Activated T-helper 1 cell treated with anti-CD3 and anti-CD28 coated beads, Interleukin-2, amount 50 U/mL, for 16 hours (primary cell): ENCODE measurements around the gene DHPS.
A peak's percentile ranks its signal among the peaks of the same experiment; 100 is the strongest.
"Not testable (repeated sequence)": the region's sequence is repeated elsewhere in the genome, so short reads cannot be mapped to it uniquely, and the experiment has no call there.

Experiments used
- DNase-seq, 2 donors: peaks; one replicate each; pipeline ENCODE4 v3.0.0-alpha.2; 2020; ENCODE audit warnings: low read depth in 1 of 2, low spot score in 1 of 2

Gene DHPS

DNA sequence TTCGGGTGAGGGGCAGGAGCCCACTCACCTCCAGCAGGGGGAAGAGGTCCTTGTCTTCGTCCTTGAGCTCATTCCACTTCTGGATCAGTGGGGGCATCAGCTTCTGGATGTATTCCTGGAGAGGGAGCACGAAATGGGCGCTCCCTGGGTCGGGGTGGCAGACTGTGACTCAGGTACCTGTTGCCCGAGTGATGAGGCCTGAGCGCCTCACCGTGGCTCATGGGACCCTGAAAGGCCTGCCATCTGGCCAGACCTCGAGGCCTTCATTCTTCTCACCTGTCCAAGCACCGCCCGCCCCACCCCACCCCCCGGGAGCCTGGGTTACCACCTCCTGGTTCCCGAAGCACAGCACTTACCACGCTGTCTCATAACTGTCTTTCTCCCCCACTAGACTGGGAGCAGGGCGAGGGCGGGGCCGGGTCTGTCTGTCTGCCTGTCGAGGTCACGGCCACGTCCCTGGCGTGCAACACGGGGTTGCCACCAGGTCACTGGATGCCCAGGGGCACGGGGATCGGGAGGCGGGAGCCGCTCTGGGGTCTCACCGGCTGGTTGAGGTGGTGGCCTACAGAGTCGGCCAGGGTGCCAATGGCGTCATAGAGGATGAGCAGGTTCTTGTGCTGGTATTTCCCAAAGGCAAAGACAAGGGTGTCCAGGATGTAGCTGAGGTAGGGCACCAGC lies 24.1 kb upstream of the DHPS start:
- no peak for DNase-seq

DNA sequence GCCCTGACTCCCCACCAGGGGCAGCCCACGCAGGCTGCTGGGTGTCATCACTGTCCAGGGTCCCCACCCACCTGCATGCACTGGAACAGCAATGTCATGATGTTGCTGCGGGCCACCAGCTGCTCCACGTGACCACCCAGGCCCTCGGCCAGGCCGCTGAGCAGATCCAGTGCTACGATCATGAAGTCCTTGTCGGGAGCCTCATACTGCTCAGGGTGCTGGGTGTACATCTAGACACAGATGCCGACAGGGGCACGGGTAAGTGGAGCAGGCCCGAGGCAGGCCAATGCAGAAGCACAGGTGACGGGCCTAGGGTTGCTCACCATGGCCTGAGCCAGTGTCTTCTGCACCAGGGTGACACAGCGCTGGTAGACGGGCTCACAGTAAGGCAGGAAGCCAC lies 23.5 kb upstream of the DHPS start:
- DNase-seq = no peak

DNA sequence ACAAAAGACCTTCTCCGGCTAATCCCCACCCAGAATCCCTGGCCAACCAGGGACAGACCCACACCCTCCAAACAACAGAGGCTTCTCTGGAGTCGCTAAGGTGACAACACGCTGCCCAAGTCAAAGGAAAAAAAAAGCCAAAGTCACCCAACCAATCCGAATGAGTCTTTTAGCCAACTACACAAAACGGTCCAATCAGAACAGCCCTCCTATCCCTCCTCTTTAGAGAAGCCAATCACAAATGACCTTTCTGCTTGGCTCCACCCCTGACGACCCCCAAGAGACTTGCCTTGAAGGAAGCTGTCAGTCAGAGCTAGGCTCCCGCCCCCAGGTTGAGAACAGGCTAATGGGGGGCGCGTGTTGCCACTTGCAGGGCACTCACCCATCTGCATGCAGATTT lies 21.4 kb upstream of the DHPS start:
- no peak for DNase-seq

DNA sequence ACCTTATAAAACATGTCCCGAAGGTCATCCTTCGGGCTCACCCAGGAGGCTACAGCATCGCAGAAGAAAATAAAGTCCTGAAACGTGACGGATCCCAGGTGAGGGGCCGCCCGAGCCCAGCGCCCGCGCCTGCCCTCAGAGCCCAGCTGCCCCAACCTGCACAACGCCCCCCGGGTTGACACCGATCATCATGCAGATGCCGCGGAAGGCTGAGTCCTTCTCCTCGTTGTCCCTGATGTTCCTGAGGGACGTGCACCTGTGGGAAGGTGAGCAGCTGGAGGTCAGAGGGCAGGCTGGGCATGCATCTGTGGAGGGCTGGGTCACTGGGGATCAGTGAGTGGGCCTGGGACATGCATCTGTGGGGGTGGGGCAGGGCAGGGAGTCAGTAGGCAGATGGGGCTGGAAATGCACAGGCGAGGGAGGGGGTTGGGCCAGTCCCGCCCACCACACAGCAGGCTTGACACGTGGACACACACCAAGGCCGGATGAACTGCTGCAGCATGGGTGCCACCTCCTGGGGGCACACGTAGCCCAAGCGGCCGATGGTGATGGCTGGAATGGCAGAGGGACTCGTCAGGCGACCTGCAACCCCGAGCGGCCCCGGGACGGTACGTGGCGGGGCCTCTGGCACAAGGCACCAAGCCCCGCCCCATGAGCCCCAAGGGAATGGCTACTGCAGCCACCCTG lies 20.1 kb upstream of the DHPS start:
- DNase-seq = no peak

DNA sequence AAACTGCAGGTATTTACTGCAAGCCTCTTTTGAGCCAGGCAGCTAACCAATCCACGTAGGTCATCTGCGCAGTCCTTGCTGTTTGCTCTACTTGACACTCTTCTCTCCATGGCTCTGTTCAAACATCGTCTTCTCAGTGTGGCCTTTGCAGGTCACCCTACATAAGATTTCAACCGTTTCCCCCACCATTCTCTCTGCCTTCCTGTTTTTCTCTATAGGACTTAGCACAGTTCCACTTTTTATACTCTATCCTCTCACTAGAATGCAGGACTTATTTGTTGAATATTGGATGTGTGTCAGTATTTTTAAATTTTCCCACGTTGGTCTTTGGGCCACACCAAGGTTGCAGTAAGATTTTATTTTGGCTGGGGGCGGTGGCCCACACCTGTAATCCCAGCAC lies 16.5 kb upstream of the DHPS start:
- no peak for DNase-seq

DNA sequence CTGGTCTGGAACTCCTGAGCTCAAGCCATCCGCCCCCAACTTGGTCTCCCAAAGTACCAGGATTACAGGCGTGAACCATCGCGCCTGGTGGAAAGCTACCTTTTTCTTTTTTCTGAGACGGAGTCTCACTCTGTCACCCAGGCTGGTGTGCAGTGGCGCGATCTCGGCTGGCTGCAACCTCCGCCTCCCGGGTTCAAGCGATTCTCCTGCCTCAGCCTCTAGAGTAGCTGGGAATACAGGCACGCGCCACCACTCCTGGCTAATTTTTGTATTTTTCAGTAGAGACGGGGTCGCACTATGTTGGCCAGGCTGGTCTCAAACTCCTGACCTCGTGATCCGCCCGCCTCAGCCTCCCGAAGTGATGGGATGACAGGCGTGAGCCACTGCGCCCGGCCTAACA lies 15.7 kb upstream of the DHPS start:
- not testable (repeated sequence) for DNase-seq

DNA sequence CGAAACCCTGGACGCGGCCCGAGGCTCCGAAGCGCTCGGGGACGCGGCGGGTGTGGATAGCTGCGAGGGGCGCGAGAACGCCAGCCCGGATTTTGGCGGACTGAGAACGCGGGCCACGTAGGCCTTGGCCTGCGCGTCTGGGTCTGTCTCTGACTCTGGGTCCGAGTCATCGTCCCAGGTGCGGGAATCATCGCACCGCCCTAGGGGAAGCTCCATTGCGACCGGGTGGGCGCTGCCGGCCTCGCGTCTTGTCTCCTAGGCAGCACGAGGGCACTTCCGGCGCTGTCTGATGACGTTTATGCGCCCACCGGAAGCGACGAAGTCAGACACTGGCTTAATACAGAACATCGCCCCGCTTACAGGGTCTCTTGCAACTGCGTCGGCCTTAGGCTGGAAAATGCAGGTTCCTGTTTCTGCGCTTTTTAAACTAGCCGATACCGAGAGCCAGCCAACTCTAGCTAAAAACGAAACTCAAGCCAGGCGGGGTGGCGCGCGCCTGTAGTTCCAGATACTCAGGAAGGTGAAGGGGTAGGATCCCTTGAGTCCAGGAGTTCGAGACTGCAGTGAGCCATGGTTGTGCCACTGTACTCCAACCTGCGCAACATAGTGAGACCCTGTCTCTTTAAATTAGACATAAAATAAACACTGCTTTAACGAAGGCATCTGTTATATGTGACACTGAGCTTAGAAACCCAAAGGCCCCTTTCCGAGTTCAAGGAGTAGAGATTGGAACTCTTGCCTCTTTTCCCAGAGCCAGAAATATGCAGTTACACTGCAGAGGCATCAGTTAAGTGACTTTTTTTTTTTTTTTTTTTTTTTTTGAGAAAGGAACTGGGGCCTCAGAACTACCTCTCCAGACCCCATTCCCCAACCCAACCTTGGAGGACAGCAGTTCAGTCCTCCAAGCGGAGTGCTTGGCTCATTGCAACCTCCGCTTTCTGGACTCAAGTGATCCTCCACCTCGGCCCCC lies 15.0 kb upstream of the DHPS start, which contains the start of gene FBXW9:
Gene FBXW9, minus strand, starts transcription at position 266 of the 970 bp plus-strand sequence. Its CDS starts 50 bp downstream, at position 216.
- peak; percentile 94 to 99 for DNase-seq

DNA sequence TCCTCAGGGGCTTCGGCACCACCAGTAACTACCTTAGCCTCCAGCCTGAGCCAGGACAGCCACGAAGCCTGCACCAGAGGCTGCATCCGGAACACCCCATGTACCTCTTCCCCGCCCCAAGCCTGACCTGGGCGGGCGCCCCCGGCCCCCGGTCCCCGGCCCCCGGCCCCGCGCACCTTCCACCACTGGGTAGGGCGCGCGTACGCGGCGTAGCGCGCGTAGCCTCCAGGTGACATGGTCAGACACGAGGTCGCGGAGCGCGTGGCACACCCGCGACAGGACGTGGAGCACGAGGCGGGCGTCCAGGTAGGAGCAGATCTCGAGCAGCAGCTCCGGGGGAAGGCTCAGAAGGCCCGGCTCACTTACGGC lies 14.3 kb upstream of the DHPS start:
- no peak for DNase-seq

DNA sequence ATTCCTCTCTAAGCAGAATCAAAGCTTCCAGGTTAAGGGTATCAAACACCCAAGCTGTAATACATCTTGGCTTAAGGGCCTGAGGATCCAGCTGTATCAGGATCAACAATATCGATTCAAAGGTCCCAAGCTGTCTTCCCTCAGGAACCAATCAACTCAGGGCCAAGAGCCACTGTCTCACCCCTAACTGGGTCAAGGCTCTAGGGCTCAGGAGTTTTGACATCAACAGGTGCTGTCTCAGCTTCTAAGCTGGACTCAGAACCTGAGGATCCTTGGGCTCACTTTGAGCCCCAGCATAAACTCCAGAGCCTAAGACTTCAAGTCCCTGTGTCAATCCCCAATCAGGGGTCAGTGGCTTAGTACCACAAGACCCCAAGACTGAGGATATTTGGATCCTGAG lies 13.8 kb upstream of the DHPS start:
- DNase-seq = no peak

DNA sequence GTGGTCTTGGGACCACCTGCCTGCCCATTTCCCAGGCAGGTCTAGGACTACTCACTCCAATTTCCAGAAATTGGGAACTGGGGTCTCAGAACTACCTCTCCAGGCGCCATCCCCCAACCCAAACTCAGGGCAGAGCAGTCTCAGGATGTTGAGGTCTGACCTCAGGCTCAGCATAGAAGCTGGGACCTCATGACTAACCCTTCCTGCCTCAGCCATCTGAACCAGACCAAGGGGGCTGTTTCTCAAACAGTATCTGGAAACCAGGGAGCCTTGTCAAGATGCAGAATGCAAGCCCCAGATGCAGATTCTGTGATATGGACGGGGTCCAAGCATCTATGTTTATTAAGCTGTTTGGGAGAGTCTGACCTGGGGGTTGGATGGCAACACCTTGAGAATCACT lies 13.4 kb upstream of the DHPS start:
- DNase-seq = no peak

DNA sequence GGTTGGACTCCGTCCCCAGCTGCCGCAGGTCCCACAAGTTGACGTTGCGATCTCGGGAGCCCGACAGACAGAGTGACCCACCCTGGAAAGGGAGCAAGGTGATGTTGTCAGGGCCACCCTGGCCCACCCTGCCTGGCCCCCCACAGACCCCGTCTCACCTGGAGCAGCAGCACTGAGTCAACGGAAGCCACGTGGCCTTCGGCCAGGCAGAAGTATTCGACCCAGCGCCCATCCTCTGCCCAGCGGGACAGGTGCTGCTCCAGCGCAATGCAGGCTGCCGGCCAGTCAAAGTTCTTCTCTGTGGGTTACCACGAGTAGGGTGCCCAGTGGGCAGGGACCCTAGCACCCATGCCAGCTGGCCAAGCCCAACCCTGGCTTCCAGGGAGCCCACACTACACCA lies 13.0 kb upstream of the DHPS start:
- no peak for DNase-seq

DNA sequence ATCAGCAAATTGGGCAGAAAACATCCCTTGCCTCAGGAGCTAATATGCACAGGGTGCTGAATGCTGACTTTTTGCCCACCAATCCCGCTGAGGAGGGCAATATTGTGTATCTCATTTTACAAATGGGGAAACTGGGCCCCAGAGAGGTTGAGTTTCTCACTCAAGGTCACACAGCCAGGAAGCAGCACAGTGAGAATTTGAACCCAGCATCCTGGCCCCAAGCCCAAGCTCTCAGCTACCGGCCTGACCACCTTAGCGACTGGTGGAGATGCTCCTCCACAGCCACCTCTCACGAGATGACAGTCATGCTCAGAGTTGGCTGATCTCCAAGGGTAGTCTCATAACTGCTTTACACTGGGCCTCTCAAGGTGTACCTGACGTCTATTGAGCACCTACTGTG lies 11.3 kb upstream of the DHPS start:
- no peak for DNase-seq

DNA sequence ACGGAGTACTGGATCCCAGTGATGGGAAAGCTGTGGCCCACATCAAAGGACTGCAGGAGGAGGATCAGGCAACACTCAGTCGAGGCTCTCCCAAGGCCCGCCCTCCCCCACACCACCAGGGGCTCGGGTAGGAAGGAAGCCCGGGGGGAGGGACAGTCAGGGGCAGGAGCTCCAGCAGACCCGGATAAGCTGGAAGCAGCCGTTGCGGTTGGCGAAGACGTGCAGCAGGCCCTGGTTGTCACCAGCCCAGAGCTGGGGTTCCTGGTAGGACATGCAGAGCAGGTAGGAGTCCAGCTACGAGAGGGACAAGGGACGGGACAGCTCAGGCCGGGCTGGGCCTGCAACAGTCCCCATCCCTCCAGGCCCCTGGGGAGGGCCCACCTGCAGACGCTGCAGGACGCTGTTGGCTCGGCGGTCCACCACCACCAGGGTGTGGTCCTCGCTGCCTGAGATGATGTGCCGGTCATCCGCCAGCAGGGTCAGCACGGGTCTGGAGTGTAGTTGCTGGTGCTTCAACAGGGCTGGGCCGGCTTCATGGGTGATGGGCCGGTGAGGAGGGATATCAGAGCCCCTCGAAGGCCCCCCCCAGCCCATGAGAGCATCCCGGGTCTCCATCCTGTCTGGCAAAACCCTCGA lies 8.0 kb upstream of the DHPS start:
- DNase-seq = no peak

DNA sequence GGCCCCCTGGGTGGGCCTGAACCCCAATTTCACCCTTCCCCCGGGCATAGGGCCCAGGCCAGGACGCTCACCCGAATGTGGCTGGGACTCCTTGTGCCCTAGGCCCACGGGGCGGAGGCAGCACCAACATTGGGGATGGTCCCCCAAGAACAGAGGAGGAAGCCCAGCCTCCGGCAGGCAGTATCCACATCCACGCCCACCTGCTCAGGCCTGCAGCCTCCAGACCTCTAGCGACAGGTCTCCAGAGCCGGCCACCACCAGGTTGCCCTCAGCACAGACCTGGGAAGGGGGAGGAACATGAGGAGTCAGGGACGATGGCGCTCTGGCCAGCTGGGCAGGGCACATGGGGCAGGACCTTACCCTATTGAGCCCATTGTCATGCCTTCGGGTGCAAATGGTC lies 7.3 kb upstream of the DHPS start:
- no peak for DNase-seq

DNA sequence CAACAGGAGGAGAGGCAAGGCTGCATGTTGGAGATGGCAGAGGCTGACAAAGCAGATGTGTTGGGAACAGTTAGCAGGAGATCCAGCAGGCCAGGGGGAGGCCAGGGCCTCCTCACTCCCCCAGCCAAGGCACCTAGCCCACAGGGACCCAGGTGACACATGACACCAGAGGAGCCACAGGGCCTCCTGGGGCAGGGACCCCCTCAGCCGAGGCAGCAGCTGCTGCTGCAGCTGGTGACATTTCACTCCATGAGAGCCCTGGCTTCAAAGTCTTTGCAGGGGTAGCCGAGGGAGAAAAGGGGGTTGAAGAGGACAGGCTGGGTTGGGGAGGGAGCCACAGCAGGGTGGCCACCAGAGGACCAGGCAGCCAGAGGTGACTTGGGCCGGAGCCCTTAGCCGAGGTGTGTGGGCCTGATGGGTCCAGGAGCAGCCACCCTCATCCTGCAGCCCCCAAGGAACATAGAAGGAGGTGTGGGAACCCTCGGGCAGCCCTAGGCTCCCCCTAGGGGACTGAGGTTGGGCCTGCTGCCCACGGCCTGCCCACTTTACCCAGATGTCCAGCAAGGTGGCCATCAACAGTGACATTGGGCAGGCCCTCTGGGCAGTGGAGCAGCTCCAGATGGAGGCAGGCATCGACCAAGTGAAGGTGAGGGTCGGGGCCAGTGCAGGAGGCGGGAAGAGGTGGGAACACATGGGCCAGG lies 6.0 kb upstream of the DHPS start, which contains the start of gene GNG14:
Gene GNG14, plus strand, starts transcription at position 503 of the 701 bp plus-strand sequence. Its CDS starts 51 bp downstream, at position 554.
- no peak for DNase-seq

DNA sequence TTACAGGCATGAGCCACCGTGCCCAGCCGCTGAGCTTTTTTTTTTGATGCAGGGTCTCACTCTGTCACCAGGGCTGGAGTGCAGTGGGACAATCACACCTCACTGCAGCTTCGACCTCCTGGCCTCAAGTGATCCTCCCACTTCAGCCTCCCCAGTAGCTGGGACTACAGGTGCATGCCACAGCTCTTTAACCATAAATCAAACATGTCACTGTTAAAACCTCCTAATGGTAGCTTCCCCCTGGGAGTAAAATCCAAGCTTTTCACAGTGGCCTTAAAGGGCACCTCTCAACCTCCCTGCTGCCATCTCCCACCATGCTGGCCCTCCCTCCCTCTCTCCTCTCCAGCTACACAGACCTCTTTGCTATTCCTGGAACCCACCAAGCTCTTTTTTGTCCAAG lies 4.2 kb upstream of the DHPS start:
- DNase-seq = no peak

DNA sequence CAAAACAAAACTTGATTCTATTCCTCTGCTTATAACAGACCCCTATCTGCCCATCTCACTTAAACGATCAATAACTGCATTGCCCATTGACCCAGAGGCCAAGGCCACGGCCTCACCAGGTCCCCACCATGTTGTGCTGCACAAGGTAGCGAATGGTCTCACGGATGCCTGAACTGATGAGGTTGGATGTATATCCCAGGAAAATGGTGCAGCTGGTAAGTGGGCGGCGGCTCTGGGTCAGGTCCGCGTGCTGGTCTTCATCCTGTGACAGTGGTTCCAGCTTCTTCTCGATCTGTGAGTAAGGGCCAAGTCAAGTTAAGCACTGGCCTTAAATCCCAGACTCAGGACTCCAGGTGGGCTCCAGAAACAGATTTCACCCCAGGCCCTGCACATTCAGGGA lies 1.6 kb downstream of the DHPS start:
- no peak for DNase-seq

DNA sequence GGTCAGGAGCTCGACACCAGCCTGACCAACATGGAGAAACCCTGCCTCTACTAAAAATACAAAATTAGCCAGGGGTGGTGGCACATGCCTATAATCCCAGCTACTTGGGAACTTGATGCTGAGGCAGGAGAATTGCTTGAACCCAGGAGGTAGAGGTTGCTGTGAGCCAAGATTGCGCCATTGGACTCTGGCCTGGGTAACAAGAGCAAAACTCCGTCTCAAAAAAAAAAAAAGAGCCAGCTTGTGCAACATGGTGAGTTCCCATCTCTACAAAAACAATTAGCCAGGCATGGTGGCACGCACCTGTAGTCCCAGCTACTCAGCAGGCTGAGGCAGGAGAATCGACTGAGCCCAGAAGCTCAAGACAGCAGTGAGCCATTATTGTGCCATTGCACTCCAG lies 3.6 kb downstream of the DHPS start:
- not testable (repeated sequence) for DNase-seq

DNA sequence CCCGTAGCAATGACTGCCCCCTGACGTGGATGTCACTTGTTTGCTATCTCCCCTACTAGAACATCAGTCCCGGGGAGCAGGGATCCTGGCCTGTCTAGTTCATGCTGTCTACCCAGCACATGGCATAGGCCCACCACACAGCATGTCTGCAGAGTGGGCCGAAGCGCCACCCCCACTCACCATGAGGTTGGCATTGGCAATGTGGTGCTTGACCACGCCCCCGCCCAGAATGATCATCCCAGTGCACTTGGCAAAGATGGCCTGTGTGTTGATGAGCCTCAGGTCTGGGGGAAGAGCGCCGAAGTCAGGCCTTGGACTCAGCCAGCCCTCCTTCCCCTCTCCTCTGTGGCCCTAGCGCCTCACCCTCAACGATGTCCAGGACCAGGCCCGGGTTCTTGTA lies 4.8 kb downstream of the DHPS start:
- DNase-seq = no peak

DNA sequence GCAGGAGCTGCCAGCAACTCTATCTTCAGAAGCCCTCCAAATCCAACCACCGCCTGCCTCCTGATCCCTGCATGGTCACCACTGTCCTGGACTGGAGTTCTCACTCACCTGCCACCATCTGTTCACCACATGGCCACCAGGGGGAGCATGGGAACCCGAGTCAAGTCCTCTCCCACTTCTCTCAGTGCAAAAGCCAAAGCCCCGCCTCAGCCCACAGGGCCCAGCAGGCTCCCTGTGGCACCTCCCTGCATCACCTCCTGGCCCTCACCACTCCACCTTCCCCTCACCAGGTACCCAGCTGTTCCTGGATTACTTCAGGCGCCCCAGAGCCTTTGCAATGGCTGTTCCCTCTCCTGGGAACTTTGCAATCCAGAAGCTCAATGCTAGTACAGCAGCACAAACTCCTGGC lies 5.3 kb downstream of the DHPS start:
- peak; percentile 73 to 75 for DNase-seq

DNA sequence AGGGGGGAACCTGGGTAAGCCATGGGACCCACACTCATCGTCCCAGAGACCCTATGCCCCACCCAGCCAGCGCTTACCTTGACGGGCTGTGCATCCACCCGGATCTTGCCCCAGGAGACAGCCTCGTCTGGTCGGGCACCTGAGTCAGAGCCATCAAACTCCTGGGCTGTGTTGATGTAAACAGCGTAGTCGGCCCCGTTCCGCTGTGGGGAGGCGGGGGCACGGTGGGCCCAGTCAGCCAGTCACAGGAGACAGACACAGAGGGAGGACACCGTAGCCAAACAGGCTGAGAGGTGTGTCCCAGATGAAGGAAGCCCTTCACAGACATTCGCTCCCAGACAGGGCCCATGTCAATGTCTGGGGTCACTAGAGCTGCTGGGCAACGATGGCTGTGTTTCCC lies 5.7 kb downstream of the DHPS start:
- no peak for DNase-seq
